Measurements from ENCODE around the gene TMEM186.
"Not testable (repeated sequence)": the region's sequence is repeated elsewhere in the genome, so short reads cannot be mapped to it uniquely, and the experiment has no call there.

TMEM186 gene, protein sequence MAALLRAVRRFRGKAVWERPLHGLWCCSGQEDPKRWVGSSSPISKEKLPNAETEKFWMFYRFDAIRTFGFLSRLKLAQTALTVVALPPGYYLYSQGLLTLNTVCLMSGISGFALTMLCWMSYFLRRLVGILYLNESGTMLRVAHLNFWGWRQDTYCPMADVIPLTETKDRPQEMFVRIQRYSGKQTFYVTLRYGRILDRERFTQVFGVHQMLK

DNA sequence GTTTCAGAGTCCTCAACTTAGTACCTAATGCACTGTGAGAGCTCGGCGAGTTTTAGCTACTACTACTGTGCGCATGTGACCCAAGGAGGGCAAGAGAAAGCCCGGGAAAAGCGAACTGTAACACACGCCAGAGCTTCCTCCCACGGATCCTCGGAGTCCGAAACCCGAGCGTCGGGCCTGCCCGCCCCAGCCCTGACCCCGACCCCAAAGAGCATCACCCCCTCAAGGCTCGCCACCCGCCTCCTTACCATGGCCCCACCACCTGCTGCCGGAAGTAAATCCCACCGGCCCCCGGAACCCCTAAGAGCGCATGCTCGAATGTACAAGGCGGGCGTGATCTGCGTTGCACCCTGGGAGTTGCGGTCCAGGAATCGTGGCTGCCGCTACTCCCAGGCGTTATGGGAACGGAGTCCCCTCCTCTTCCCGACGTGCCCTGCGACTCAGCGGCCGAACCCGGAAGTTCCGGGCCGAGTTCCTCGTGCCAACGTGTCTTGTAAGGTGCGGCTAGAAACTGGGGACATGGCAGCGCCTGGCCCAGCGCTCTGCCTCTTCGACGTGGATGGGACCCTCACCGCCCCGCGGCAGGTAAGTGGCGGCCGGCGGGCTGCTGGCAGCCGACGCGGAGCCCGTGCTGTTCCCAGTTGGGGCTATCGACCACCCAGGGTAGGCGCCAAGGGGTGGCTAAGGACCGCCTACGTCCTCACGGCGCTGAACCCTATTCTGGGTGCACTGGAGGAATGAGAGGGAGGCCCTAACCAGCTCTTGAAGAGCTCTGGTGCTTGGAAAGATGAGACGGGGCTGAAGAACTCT, at the start of gene TMEM186, which contains the start of gene PMM2:
TSS of gene TMEM186 (minus strand) at position 276 of the 810 bp plus-strand sequence. CDS start at position 251, 25 bp downstream.
TSS of gene PMM2 (plus strand) at position 476 of the 810 bp plus-strand sequence. CDS start at position 520, 44 bp downstream.
- peak; percentile 91 for DNase-seq (ENCODE audit: low read depth)

DNA sequence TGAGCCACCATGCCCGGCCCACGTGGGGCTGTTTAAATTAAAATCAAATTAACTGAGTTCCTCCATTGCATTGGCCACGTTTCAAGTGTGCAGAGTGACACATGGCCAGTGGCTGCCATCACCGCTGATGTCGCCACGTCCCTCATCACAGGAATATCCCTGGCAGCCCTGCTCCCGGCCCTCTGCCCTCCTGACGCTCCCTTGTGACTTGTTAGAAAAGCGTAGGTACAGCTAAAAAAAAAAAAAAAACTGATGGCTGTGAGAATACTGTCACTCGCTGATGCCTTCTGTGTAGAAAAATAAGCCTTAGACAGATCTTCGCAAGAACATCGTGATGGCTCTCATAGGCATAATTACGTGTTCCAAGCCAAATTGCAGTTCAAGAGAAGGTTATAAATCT, 49.7 kb upstream of the TMEM186 start:
- no peak for DNase-seq (ENCODE audit: low read depth)

DNA sequence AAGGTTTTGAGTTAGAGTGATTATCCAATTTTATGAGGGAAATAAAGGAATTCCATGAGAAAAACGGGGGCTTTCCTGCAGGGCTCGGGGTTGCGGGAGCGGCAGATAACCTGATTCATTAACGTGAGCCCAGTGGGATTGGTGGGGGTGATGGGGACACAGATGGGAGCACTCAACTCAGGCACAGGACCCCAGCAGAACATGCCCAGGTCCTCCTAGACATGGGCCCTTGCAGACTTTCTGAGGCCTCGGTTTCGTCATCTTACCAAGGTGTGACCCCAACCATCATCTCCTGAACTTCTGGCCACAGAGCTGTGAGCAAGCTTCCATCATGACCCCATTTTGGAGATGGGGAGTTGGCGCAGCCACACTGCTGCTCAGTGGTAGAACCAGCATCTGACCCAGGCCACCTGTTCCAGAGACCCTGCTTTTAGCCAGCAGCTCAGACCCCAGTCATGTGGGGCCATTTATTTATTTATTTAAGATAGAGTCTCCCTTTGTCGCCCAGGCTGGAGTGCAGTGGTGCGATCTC, 49.0 kb upstream of the TMEM186 start:
- DNase-seq (ENCODE audit: low read depth), result no peak

DNA sequence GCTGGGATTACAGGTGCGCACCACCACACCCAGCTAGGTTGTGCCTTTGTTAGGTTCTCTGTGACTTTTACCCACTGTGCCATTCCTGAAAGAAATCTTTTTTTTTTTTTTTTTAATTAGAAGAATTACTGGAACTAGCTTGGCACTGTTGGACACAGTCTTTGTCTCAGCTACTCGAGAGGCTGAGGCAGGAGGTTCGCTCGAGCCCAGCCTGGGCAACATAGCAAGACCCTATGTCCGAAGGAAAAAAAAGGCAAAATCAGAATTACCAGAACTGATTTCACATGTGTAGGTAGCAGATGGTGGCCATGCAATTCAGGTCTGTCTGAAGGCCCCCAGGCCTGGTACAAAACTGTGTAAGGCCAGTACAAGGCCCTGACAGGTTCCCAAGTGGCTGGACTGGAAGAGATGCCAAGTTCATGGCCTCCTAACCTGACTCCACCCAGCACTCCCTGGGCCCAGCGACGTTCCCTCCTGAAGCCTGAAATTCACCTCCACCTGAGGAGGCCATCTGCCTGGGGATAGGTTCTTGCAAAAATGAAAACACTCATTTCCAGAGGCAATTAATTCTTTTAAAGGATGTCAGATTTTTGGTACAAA, 48.4 kb upstream of the TMEM186 start:
- DNase-seq (ENCODE audit: low read depth), result no peak

DNA sequence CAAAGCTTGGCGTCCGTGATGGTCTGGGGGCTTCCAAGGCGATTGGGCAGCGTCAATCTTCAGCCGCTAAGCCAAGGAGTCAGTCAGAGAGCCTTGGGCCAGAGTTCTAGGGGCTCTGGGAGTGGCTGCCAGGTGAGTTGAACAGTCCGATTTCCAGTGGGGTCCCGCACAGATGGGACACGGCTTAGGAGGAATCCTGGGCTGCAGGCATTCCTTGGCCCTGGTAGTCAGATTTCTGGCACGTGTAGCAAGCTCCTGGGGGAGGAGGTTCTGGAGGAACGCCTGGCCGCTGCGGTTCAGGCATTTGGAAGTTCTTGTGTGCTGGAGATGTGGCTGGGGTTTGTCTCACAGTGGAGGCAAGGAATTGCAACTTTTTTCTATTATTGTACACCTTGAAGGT, 45.9 kb upstream of the TMEM186 start:
- not testable (repeated sequence) for DNase-seq (ENCODE audit: low read depth)

DNA sequence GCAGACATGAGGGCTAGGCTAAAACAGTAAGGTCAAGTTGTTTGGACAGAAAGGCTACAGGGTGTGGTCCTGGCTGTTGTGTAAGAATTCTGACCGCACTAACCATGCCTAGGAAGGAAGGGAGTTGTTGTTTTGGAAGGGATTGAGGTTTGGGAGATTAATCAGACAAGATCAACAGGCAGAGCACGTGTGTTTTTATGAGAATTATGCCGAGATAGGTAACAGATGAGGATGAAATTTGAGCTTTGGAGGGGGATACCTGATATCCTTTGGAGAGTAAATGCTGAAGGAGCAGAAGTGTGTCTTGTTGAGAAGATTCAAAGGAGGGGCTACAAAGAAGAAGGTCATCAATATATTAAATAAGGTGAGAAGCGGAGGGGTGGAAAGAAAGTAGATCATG, 44.6 kb upstream of the TMEM186 start:
- not testable (repeated sequence) for DNase-seq (ENCODE audit: low read depth)

DNA sequence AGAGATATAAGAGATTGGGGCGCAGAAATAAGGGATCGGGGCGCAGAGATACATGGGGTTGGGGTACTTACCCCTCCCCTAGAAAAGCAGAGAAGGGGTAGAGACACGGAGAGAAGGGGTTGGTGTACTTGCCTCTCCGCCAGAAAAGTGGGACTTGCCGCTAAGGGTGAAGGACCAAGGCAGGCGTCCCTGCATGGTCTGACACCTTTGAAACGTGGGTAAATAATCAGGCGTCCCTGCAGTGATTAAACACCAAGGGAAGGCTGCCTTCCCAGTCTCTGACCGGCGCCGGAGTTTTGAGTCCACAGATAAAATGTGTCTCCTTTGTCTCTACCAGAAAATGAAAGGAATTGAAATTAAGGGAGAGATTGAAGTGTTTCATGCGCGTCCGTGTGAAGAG, 40.2 kb upstream of the TMEM186 start:
- not testable (repeated sequence) for DNase-seq (ENCODE audit: low read depth)

DNA sequence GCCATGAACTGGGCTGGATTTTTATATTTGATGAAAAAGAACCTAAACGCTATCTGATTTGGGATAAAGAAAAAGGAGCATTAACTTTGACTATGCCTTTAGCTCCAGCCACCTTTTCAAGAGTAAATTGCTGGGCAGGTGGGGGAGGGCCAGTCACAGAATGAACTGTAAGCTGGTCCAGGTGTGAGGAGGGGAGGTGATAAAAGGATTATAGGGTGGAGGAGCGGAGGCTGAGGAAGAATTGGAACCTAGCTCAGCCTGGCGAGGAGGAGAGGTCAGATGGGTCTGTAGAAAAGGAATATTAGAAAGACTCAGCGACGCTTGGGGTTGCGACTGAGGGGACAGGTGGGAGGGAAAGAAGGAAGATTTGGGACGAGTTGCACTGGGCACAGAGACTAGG, 39.4 kb upstream of the TMEM186 start:
- DNase-seq (ENCODE audit: low read depth), result not testable (repeated sequence)

DNA sequence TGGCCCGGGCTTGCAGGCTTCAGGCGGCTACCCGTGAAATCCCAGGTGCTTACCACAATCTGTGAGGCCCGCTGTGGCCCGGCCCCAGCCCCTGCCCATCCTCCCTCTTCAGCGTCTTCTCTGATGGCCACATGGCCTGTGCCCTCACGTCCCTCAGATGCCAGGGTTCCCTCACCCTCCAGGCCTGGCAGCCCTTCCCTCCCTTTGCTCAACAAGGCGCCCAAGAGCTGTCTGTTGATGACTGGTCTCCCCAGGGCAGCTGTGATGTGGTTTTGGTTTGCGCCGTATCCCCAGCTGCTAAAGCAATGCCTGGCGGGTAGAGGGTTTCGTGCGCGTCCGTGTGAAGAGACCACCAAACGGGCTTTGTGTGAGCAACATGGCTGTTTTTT, 35.3 kb upstream of the TMEM186 start:
- no peak for DNase-seq (ENCODE audit: low read depth)

DNA sequence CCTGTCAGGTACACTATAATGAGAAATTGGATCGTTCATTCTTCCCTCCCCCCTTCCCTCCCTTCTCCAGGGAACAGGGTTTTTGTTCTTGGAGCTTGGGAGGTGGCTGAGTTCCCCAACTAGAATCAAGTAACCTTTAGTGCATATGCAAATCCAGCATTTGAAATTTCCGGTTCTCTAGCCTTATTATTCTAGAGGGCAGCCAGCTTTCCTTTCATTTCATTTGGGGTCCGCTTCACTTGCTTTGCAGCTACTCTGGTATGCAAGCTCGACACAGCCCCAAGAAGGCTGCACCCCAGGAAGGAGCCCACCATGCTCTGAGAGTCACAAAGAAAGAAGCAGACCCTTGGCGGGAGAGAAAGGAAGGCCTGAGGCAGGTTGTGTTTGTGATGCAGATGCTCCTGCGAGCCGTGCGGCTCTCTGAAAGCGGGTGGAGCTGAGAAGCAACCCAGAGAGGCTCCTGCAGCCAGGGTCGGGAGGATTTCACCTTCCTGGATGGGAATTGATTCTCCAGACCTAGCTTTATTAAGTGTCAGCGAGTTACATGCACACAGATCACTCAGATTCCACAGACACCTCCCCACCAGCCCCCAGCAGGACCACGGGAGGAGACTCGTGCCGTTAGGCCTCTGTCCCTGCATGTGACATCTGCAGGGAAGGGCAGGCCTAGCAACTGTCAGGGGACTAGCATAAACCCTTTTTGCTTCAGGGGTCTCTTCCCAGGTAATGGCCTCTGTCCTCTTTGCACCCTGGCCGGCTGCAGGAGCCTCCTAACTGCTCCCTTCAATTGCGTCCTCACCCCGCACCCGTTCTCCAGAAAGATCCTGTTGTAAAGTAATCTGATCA, 34.7 kb upstream of the TMEM186 start:
- no peak for DNase-seq (ENCODE audit: low read depth)

DNA sequence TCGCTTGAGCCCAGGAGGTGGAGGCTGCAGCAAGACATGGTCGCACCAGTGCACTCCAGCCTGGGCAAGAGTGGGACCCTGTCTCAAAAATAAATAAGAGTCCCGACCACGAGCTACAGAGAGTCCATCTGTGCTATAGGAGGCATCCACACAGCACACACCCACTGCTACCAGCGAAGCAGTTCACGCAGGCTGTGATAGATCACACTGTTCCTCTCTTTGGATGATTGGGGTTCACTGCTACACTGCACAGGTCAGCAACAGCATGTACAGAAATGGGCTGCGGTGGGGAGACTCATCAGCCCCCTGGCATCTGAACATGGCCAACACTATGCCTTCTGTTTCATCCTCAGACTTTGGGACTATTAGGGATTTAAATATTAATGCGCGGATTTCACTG, 34.0 kb upstream of the TMEM186 start:
- no peak for DNase-seq (ENCODE audit: low read depth)

DNA sequence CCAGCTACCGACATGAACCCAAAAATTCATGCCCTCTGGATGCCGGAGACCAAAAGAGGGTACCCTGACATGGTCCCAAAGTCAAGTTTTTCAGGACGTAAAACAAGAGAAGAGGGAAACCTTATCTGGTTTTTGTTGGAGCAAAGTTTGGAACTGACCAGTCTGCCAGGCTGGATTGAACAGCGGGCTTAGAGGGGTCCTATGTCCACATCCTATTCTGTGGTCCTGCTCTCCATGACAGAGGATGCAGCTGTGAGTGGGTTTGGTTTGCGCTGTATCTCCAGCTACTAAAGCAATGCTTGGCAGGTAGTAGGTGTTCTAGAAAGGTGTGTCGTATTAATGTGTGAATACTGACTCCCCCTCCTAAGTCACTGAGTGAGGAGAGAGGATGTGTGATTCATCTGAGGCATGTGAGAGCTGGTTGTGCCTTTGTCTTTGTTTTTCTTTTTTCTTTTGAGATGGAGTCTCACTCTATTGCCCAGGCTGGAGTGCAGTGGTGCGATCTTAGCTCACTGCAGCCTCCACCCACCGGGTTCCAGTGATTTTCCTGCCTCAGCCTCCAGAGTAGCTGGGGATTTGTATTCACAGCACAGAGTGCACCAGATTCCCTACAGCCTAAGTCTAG, 31.2 kb upstream of the TMEM186 start:
- DNase-seq (ENCODE audit: low read depth), result no peak

DNA sequence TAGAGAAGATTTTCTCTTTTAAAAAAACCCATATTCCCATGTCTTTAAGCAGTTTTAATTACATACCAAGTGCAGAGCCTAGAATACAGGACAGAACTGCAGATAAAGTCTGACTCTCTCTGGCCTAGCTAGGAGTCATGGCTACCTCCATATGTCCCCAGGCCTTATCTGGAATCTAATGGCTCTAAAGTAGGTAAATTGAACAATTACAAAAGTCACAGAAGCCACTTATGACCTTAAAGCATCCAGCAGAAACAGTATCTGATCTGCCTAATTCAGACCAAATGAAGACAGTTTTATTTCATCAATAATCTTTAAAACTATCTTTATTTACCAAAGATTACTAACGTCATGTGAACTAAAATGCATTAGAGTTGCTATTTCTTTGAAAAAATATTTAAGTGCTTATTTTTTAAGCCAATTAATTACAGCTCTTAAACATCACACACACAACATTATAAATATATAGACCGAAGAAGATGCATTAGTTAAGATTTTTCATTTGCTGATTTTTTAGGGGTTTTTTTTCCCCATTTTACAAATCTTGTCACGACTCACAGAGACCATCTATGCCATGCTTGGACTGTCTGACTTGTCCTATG, 28.9 kb upstream of the TMEM186 start:
- no peak for DNase-seq (ENCODE audit: low read depth)

DNA sequence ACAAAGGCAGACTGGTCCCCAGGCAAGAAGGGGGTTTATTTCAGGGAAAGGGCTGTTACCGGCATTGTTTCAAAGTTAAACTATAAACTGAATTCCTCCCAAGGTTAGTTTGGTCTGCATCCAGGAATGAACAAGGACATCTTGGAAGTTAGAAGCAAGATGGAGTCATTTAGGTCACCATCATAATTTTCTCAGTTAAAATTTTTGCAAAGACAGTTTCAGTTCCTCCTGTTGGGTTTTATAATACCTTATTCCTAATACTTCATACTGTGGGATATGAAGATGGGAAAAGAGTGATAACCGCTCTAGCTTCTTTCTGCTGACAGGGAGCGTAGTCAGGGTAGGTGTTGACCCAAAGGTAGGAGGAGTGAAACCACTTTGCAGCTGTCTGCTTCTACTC, 25.0 kb upstream of the TMEM186 start:
- DNase-seq (ENCODE audit: low read depth), result no peak

DNA sequence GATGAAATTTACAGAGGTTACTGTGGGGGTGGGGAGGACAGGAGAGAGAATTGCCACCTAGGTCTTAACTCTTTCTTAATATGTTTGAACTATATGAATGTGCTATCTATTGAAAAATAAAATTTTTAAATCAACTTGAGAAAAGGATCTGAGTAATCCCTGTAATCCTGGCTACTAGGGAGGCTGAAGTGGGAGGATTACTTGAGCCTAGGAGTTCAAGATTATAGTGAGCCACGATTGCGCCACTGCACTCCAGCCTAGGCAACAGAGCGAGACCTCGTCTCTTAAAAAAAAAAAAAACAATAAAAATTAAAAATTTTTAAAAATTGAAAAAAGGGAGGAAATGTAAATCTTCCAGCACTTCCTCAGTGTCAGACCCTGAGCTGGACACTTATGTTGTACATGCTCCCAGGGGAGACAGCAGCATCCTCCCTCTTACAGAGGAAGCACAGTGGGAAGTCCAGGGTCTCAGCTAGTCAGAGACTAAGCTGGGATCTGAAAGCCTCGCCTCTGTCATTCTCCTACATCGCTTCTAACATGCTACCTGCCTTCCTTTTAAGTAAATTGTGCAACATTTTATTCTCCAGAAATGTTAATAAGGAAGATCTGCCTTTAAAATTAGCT, 22.1 kb upstream of the TMEM186 start:
- no peak for DNase-seq (ENCODE audit: low read depth)

DNA sequence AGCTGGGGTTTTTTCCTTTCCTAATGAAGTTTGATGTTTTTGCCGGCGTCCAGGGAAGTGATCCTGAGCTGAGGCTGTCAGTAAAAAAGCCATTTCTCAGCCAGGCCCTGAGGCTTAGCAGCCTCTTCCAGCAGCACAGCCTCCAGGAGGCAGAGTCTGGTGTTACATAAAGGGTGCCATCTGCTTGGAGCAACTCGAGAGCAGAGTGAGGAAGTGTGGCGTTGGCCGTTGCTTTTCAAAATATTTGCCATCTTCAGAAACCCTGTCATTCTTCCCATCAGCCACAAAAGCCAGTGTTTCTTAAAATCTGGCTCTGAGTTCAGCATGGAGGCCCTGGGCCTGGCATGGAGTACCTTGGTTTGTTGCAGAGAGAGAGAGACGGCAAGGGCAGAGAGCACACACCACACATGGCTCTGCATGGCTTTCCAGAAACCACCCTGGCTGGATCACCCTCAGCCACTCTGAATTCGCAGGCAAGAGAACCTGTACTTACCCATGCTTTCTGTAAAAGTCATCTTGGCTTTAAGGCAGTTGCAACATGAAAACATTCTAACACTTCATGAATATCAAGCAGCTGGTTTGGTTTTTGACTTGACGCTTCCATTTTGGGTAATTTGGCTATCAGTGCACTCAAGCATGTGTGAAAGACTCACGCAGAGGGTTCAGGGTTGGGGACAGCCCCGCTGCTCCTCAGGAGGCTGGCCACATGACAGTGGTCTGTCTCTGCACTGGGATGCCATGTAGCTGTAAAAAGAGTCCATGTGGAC, 21.2 kb upstream of the TMEM186 start:
- no peak for DNase-seq (ENCODE audit: low read depth)

DNA sequence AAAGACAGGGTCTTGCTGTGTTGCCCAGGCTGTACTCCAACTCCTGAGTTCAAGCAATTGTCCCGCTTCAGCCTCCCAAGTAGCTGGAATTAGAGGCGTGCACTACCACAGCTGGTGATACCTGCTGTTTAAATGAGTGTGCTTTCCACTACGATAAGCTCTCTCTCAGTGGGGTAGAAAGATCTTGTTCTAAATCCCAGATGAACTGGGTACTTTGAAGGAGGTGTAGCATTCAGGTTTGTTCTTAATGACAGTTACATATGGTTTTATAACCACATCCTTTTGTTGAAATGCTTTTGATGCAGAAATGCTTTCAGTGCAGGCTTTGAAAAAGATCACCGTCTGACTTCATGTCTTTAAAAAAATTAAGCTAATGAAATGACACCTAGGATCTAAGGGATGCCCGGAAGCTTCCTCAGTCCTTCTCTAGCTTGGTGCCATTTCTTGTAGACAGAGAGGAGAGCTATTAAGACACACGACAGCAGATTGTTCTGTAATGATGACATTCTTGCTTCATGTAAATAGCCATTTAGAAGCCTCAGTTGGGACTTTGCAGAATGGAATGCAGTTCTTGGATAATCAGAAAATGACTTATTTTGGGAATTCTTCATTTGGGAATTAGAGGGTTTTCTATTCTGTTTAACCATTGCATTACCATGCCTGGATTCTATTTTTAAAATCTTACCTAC, 19.7 kb upstream of the TMEM186 start:
- no peak for DNase-seq (ENCODE audit: low read depth)

DNA sequence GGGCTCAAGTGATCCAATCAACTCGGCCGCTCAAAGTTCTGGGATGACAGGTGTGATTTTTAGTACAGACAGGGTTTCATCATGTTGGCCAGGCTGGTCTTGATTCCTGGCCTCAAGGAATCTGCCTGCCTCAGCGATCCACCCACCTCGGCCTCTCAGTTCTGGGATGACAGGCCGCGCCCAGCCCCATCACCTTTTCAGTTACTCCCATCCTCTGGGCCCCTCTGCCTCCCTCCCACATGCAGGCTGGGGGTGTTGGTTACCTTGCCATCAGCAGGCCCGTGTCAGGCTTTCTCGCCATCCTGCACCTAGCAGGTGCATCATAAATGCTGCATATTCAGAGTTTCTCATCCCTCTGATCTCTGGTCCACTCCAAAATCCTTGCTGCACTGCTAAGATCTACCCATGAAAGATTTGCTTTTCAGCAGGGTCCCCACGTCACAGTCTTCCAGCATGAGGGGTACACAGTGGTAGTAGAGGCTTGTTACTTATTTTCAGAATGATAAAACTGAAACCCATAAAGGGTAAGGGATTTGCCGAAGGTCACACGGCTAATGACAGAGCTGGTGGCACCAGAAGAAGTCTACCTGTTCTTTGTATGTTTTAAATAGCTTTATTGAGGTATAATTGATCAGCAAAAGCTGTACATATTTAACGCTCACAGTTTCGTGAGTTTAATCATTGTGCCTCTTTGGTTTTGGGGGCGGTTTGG, 16.8 kb upstream of the TMEM186 start:
- peak; percentile 12 for DNase-seq (ENCODE audit: low read depth)
